ENCODE data around the gene R3HCC1L.
A peak's percentile ranks its signal among the peaks of the same experiment; 100 is the strongest.

R3HCC1L gene

DNA sequence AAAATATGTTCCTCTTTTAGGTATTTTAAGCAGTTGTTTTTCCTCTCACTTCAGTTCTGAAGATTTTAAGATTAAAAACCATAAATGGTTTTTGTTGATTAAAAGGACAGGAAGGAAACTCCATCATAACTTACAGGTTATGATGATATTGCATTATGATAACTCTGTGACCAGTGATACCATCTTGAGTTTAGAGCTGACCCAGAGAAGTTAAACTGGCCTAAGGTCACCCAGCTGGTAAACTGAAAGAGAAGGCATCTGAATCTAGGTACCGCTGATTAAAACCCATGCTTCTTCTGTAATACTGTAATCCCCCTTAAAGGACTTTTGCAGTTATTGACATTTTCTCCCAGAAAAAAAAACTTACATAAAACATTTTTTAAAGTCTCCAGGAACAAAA lies 103.9 kb downstream of the R3HCC1L start:
- no peak for DNase-seq

DNA sequence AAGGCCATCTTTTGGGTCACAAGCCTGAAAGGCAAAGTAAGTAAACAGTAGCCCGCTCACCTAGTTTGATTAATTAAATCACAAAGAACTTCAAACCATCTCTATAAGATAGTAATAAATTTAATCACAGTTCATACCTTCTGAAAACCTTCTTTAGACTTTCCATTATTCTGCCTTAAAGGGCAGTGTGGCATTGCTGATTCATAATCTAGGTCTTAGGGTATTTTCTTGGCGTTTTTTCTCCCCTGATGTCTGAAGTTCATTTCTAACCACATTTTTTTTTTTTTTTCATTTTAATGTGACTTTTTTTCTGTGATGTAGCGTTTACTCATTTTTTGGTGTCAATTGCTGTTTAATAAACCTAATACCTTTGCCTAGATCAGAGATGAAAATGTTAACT lies 106.1 kb downstream of the R3HCC1L start:
- no peak for DNase-seq

DNA sequence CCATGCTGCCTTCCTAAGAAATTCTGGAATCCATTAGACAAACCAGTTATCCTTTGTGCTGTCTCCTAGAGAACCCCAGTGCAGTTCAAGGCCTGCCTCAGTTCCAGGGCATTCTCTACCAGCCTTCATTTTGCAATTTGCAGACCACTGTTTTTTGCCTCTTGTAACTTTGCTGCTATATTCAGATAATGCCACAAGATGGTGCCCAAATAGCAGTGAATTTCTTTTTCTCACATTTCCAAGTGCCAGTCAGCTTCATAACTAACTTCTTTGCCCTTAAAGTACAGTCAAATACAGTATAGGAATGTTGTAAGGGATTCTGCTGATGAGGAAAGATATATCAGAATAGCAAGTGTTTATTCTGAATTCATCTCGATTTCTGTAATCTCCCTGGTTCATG lies 108.4 kb downstream of the R3HCC1L start:
- no peak for DNase-seq

DNA sequence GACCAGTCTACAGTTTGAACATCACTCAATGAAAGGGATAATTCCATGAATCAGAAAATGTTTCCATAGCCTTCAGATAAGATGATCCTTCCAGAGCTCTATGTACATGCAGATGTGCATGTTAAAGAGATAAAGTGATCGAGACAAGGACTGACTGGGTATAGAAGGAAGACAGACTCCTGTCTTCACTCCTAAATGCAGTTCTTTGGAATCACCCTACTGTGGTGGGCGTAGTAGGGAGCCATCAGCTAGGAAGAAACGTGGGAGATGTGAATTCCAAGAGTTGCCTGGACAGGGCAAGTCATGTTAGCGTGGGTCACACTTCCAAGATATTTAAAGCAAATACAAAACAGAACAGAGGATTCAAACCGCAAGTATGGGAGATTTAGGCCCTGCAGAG lies 109.7 kb downstream of the R3HCC1L start:
- DNase-seq: no peak

DNA sequence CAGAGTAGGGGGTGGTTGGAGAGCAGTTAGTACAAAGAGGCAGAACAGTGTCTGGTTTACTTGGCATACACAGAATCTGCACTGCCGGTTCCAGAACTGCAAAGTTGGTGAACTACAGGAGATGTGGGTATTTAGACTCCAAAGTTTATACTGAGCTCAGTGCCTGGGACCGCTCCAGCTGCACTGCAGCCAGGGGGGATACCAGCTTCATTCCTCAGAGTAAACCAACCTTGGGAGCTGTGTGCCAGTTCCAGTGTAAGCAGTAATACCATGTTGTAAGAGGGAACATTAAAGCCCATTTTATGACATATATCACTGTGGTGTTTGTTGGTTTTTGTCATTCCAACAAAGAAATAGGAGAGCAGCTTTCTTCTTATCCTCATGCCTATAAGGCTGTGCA lies 110.1 kb downstream of the R3HCC1L start:
- DNase-seq: no peak

DNA sequence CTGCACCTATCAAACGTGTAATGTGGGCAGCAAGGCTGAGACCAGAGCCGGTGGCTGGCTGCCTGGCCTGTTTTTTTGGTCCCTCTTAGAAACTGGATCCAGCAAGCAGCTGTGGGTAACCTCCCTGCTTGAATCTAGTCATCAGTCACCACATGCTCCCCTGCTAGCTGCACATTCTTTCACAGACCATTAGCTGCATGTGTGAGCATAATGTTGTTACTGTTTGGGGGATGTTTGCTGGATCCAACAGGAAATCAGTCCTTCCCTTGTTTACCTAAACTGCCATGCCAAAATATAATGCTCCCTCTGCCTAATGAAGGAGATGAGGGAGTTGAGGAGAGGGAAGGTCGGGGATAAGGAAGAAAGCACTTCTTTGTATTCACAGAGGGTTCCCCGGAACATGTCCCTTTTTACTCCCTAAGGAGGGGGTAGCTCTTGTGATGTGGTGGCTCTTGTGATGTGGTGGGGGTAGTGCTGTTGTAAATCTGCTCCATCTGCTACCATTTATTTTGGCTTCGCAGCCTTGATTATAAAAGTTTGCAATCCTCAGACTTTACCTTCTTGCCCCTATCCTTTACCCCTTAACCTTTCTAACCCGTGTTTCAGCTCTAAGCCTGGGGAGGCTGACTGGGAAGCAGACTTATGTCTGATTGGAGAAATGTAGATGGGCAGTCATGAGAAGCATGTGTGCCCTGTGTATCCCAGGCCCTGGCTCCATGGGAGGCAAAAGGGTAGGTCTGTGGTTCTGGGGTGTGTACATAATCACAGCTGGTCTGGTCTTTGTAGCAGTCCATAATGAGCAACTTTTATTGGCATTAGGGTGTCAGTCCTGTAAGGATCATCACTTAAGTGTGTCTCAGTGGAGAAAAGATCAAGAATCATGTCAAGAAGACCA lies 112.7 kb downstream of the R3HCC1L start:
- peak; percentile 77 for DNase-seq

DNA sequence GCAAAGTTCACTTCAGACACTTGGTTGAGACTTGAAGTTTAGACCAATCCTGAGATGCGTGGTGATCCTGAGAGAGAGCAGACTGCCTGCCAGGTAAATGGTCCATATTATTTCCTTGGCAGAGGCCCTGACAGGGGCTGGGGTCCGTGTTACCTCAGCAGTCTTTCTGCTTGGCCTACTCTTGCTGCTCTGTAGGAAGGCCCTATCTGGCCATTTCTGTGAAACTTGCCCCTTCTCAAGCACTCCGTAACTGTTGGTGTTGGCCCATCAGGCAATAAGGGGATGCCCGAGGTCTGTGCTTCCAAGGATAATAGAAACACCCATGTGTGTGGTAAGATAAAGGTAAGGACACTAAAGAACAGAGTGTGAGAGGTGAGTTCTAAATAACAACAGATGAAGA lies 113.6 kb downstream of the R3HCC1L start:
- no peak for DNase-seq

DNA sequence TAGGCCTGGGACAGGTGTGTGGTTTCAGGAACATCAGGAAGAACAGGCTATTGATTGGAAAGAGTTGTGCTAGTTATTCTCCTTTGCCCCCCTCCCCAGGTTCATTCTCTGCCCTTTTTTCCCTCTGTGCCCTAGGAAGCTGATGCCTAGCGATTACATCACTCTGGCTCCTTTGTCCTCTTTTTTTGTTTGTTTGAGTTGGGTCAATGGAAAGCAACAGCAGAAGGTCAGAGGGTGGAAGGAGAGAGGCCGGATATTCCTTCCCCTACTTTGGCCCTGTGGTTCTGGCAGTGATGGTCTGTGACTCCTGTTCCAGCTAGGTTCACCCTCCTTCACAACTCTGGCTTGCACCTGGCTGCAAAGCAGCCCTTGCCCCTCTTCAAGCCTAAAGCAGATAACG lies 114.7 kb downstream of the R3HCC1L start:
- no peak for DNase-seq

DNA sequence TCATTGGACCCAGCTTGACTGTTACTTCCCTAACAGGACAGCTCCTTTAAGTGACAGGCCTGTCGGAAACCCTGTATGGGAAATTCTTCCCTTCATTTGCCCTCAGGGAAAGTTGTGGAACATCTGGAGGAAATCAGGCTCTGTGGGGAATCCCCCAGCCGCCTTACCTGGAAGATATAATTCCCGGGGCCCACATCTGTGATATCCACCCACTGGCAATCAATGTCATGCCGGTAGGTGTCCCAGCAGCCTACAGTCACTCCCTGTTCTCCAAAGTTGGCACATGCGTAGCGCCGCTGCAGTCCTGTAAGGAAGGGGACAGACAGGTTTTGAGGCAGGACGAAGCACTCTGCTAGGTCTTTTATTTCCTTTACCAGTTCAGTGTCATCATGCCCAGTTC lies 116.9 kb downstream of the R3HCC1L start:
- no peak for DNase-seq

DNA sequence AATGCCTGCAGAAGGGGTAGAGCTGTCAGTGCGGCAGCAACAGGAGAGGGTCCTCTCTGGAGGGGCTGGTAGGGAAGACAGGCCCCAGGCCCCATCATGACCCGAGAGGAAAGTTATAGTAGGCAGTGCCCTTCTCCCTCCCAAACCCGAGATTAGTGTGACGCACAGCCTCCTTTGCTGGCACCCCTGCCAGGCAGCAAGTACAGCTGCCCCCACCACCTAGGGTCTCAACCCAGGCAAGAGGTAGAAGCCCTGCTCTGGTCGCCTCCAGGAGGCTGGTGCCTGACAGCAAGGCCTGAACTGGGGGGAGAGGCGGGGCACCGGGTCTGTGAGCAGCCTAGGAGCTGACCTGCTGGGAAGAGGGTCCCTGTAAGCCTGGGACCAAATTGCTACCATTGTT lies 118.0 kb downstream of the R3HCC1L start:
- DNase-seq: no peak

DNA sequence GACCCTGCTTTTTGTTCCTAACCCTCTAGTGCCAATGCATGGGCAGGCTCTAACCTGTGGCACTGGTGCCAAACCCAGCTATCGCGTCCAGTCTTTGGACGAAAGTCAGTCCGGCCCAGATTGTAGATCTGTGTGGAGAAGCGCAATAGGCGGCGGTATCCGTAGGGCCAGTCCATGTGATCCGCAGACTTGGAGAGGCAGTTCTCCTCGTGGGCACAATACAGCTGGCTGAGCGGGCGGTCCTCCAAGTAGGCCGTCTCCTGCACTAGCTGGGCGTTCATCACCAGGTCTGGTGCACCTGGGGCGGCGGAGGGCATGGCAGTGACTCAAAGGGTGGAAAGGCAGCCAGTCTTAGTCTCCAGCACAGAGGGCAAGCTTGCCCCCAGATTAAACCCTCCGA lies 119.0 kb downstream of the R3HCC1L start:
- no peak for DNase-seq

DNA sequence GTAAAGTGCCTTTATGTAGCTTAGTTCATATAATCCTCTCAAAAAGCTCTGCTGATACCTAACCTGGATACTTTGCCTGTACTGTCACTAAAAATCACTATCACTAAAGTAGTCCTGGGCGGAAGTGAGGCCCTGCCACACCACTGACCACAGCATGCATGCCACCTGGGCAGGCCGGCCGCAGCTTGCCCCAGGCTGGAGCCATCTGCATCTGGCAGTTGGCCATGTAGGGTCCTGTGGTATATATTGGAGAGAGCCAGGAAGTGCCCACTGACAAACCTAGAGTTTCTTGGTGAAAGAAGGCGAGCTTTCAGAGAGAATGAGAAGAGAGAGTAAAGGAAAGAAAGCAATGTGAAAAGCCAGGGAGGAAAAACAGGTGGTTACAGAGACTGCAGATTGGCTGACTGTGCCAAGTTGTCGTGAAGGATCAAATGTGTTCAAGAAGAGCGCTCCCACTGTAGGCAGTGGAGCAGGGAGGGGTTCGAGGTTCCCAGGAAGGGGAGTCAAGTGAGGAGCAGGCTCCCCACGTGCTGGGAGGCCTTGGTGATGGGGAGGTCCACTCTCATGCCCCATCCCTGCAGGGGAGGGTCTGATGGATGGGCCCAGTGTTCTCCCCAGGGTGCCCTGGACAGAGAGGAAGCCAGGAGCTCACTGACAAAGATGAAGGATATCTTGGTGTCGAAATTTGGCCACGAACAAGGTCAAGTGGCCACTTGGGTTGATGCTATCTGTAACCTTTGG lies 119.9 kb downstream of the R3HCC1L start:
- DNase-seq: no peak

DNA sequence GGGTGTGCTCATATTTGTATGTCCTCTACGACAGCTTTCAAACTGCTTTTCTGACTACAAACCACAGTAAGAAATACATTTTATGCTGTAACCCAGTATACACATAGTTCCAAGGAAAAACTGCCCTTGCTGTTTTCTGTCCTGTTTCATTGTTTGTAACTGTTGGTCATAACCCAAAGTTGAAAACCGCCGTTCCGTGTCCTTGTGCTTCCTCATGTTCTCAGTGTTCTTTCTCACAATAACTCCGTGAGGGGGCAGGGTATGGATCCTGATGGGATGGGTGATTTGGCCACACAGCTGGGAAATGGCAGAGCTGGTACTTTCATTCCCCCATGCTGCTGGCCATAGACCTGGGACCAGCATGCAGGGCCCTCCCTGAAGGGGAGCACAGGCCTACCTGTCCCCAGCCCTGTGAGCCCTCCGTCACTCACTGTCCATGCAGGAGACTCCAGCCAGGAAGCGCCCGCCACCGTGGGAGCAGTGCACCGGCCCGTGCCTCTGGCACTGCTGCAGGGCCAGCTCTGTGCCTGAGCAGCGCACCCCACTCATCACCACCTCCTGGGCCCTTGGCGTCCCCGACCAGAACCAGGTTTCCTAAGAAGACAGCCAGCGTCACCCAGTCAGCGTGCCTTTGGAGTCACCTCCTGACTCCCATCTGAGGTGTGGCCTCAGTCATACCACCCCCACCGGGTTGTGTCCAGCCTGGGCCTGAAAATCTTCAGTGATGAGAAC lies 120.9 kb downstream of the R3HCC1L start:
- no peak for DNase-seq

DNA sequence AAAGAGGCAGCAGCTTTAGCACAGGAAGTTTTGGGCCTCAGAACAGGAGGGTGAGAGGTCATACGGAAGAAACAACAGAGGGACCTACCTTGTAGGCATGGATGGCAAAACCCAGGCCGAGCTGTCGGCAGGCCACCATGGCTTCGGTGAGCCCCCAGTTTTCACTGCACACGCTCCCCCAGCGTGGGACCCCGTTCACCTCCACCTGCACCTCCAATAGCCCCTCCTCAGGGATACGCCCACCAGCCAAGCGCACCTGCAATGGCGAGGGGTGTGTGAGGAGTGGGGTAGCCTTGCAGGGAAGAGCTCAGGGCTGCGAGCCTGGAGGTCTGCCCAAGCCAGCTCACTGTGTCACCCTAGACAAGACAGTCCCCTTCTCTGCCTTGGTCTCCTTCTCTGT lies 122.2 kb downstream of the R3HCC1L start:
- DNase-seq: no peak

DNA sequence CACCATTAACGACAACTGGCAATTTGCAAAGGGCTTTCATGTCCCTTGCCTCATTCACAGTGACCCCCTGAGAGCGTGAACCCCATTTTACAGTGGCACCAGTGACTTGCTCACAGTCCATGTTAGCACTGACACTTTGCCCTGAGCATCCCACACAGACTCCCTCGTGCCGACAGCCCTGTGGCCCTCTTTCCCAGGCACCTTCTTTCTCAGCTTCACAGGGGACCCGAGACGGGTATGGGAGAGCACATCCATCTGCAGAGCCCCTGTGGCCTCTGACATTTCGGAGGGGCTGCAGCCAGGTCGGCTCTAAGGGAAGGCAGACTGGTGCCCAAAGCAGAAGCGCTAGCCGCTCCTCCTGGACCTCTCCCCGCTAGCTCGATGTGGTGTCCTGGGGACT lies 122.7 kb downstream of the R3HCC1L start:
- no peak for DNase-seq

DNA sequence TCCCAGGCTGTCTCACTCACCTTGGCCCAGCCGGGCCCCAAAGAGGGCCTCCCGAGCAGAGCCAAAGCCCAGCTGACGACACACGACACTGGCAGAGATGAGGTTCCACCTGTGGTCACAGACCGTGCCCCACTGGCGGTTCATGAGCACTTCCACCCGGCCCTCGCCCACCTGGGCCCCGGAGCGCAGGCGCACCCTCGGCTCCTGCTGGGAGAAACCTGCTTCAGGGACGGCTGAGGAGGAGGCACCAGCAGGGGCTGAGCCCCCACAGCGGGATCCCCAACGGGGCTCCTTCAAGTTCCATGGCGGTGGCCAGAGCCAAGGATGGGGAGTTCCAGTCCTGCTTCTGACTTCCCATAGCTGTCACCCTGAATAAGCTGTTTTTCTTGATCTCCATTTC lies 123.5 kb downstream of the R3HCC1L start:
- DNase-seq: no peak

DNA sequence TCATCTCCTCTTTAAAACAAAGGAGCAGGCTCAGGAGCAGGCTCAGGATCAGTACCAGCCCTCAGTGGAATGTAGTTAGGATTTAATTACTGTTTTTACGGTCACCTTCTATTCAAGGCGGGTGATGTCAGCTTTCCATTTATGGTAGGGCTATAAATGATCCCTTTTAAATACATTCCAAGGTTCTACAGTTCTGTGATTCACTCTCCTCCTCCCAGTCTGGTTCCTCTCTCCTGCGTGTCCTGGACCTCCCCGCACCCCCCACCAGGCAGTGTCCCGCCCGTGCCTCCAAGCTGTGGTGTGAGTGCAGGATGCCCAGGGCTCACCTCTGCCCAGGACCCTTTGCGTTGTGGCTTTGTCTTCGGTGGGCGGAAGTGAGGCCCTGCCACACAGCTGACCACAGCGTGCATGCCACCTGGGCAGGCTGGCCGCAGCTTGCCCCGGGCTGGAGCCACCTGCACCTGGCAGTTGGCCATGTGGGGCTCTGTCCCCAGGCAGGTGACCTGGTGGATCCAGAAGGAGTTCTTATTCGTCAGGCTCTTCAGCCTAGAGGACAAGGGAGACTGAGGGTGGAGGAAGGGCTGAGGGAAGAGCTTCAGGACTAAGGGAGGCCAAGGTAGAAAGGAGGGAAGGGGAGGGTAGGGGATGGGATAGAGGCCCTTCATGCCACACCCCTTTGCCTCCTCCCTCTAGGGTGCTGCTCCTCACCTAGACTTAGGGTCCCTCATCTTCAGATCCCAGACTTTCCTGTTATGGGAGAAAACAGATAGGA lies 124.4 kb downstream of the R3HCC1L start:
- no peak for DNase-seq

DNA sequence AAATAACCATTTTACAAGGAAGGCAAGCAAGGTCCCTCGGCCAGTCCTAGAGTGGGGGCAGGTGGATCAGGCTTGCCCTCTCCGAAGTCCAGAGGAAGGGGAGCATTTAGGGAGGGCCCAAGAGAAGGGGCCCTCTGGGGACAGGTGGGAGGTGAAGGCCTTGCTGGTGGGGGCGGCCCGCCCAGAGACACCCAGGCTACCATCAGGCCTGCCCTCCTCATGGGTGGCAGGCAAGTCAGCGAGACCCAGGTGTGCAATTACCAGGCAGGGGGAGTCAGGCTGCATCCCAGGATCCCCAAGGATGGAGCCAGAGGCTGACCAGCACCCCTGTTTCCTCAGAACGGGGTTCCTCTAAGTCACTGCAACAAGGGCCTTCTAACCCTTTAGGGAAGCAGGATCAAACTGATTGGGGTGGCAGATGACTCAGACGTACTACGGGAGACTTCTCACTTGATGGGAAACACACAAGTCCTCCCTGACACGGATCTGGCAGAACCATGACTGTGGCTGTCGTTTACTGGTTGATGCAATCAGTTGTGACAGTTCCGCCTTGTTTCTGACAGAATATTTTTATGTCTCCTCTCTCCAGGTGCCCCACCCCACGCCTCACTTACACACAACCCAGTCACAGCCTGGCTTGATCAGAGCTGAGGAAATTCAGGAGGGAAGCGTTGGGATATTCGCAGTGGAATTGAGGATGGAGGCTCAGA lies 125.3 kb downstream of the R3HCC1L start:
- DNase-seq: no peak

DNA sequence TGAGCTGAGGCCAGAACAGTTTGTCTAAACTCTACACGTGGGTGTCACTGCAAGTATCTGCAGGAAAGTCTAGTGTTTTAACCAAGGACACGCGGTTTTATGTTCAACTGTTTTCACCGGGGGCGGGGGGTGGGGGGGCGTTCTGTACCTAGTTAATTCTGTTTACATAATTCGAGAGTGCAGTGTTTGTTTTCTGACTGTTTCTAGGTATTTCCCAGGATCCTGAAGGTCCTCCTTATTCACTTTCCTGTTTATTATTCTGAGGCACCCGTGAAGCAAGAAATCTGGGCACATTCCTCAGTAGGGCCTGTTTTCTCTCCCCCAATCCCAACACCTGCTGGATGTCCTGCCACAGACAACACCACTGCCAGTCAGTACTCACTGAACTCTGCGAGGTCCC lies 125.9 kb downstream of the R3HCC1L start:
- no peak for DNase-seq

DNA sequence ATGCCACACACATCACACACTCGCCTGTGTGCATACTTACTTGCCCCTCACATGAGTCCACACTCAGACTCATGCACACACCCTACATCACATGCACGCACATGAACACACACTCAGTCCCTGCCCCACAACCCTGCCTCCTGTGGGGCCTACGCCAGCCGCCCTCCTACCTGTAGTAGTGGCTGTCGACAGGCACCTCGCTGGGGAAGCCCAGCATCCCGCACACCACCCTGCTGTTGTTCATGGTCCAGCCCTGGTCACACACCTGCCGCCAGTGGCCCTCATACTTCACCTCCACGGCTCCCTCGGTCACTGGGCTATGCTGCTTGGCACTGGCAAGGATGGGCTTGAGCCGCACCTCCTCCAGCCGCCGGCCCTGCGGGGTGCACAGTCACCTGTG lies 126.3 kb downstream of the R3HCC1L start:
- no peak for DNase-seq

DNA sequence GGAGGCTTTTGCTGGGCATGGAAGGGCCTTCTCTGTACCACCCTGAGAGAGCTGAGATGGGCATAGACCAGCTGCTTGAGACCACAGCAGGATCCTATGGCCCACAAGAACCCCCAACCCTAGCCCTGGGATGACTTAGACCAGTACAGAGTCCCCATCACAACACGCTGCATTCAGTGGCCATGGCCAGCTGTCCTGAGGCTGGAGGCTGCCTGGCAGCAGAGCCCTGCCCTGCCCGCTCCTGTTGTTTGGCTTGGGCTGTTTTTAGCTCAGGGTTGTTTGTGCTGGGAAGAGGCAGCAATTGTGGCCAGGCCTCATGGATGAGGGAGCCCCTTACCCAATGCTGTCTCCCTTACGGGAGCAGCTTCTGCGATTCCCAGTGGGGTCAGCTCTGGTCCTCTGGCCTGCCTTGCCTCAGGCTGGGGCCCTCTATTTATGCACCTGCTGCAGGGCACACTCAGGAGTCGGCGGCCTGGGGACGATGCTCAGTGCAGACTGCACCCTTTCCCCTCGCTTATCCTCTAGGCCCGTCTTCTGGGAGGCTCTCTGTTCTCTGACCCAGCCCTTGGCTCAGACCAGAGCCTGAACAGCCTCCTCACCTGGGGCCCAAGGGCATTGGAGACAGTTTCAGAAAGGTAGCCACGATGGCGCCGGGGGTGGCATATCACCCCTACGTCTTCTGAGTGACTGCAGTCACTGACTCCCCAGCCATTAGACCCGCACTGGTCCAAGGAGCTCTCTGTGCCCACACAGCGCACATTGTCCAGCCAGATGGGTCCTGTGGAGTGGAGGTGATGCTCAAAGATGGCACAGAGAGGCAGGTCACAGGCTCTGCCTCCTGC lies 127.2 kb downstream of the R3HCC1L start:
- no peak for DNase-seq

All from femur (tissue), 1 donor.